SKM-1 (cell line): ENCODE data around the gene SURF4.

Experiments
- DNase-seq: peaks from one replicate; lab custom pipeline; 2025; ENCODE audit not compliant: unreplicated experiment; lab: John Stamatoyannopoulos, UW

SURF4 gene

DNA sequence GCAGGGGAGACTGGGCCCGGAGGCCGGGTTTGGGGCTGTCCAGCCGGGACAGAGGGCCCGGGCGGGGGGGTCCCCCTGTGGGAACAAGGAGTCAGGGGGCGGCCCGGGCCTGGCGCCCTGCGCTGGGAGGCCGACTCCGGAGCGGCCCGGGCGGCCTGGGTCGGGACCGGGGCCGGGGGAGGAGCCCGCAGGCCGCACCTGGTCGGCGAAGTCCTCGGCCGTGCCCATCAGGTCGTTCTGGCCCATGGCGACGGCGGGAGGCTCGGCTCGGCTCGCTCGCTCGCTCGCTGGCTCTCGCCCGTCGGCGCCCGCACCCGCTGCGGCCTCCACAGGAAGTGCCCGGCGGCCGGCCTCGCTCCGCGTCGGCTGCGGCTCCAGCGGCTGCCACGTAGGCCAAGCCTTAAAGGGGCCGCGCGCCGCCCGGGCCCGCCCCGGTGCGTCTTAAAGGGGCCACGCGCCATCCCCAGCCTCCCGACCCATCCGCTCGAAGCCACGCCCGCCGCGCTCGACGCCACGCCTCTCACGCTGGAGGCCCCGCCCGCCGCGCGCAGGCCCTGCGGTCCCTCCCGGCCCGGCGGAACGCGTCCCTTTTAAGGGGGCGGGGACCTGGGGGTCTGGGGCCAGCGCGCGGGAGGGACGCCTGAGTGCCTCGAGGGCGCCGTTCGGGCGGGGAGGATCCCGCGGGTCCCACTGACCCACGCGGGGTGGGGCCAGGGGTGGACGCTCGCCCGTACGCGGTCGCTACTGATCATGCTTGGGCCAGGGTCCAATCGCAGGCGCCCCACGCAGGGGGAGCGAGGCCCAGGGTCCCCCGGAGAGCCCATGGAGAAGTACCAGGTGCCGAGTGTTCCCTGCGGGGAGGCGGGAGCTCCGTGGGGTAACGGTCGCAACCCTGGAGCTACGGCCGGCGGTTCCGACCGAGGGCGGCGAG lies at the start of gene SURF4, which contains the start of gene STKLD1:
Gene SURF4, minus strand, starts transcription at position 337 of the 931 bp plus-strand sequence. Its CDS starts 91 bp downstream, at position 246.
Gene STKLD1, plus strand, starts transcription at position 643 of the 931 bp plus-strand sequence. Its CDS starts 108 bp downstream, at position 751.
- peak; percentile 65 for DNase-seq

DNA sequence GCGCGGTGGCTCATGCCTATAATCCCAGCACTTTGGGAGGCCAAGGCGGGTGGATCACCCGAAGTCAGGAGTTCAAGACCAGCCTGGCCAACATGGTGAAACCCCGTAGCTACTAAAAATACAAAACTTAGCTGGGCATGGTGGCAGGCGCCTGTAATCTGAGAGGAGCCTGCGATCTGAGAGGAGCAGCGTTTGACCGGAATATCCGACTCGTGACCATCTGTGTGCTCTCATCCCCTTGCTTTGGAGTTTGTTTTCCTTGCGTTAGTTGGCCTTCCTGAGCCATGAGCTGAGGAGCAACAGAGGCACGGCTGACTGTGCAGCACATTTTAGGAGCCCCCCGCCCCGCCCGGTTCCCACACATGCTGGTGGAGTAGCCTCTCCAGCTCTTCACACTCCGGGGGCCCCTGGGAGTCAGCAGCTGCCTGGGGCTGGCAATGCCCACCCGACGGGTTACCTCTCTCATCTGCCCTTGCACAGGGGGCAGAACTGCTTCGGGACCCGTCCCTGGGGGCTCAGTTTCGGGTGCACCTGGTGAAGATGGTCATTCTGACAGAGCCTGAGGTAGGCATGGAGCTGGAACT lies 49.3 kb upstream of the SURF4 start:
- no peak for DNase-seq

DNA sequence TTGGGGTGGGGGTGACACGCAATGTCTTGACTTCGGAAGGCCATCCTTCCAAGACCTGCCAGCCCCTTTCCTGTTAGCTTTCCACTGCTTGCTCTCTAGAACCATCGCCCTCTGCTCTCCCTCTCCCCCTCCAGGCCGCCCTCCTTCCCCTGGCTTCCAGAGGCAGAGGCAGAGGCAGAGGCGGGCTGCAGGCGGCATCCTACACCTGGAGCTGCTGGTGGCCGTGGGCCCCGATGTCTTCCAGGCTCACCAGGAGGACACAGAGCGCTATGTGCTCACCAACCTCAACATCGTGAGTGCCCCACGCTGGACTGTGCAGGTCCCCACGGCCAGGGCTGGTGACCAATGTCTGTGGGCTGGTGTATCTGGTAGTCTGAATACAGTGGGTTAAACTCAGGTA lies 48.3 kb upstream of the SURF4 start:
- no peak for DNase-seq

DNA sequence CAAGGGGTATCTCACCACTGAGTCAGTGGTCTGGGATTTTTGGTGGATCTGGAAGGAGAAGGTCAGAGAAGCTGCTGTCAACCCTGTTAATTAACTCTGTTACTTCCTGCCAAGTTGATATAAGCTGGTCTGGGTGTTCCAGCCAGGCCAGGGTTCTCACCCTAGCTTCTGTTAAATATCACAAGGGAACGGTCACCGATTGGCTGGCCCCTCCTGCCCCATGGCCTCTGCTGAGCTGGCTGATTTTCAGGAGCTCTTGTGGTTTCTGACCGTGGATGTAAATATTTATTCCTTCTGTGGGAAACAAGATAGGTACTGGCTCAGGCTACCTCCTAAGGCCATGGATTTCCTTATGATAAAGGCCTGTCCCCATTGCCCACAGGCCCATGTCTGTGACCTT lies 47.4 kb upstream of the SURF4 start:
- no peak for DNase-seq

- DNase-seq = no peak
Observed at GRCh38 chr9:133421615-133422542, 46.0 kb upstream of the SURF4 start, which contains the start of gene ADAMTS13. Gene ADAMTS13, plus strand, starts transcription at chr9:133422367. Its CDS starts 77 bp downstream, at chr9:133422444.

DNA sequence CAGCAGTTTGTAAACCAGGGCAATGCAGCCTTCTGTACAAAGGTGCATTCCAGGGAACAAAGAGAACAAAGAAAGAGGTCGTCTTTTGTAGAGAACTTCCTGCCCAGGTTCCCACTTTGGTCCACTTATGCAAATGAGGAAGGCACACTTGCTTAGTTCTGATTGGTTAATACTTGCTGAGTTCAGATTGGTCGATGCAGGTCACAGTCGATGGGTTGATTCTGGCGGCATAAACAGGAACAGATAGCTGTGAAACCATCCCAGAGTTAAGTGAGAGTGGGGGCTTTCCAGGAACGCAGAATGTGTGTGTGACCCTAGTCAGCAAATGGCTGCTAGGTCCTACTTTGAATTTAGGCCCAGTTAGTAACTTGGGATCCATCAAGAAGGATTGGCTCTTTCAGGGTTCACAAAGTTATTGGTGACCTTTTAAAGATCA lies 44.5 kb upstream of the SURF4 start:
- no peak for DNase-seq

GRCh38 chr9:133419005-133419404 lies 43.1 kb upstream of the SURF4 start:
- no peak for DNase-seq

- DNase-seq = peak; percentile 56
Observed at GRCh38 chr9:133417541-133418461, 41.9 kb upstream of the SURF4 start, which contains the start of gene REXO4. Gene REXO4, minus strand, starts transcription at chr9:133418010. Its CDS starts 166 bp downstream, at chr9:133417844.

- no peak for DNase-seq
Observed at GRCh38 chr9:133415170-133415569, 39.3 kb upstream of the SURF4 start.

GRCh38 chr9:133408042-133408441 lies 32.2 kb upstream of the SURF4 start:
- DNase-seq = no peak

GRCh38 chr9:133406480-133407307 lies 30.8 kb upstream of the SURF4 start:
- peak; percentile 69 for DNase-seq

DNA sequence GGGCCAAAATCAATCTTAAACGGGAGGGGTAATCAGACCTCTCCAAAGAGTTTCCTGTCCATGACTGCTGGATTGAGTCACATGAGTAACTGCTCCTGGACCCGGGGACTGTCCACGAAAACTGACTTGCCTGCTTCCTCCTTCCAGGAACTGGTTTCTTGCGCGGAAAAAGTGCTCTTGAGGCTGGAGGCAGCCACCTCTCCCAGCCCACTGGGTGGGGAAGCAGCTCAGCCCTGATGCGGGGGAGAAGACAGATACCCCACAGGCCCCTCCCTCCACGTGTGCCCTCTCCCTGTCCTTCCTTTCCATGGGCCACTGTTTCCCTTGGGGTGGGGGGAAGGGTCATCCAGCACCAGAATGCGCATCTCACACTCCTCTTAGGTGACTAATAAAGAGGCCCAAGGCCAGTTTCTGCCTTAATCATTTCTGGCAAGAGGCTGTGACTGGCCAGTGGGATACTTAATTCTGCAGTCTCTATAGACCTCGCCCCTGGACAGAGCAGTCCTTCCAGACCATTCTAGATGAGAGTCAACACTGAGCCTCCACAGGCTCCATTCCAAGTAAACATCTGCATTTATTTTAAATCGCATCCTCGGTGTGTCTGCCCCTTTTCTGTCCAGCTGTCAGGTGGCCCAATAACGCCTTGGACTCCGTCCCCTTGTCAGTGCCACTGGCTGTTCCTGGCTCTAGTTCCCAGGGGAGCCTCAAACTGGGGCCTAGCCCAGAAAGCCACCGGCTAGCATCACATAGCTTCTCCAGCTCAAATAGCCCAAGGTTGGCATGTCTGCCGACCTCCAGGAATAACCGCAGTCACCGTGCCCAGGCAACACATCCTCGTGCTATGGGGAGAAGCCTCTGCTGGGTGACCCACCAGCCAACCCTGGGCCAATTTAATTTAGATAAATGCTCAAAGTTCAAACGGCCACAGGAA lies 29.9 kb upstream of the SURF4 start:
- no peak for DNase-seq

DNA sequence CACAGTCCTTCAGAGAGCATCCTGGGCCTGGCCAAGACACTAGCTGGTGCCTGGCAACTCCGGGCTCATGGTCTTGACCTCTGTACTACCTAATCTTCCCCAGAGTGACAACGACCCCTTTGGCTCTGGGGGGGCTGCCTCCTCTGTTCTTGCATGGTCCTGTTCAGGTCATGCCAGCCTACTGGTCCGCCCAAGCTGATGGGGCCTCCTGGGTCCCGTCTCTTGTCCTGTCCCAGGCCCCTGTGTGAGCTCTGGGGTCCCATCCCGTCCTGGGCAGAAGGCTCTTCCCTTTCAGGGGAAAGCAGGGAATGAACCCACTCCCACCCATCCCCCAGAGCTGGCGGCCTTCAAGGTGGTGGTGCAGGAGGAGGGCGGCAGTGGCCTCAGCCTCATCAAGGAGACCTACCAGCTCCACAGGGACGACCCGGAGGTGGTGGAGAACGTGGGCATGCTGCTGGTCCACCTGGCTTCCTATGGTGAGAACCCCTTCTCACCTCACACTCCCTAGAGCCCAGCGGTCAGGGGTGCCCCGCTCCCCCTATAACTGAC lies 28.7 kb upstream of the SURF4 start:
- DNase-seq = no peak

DNA sequence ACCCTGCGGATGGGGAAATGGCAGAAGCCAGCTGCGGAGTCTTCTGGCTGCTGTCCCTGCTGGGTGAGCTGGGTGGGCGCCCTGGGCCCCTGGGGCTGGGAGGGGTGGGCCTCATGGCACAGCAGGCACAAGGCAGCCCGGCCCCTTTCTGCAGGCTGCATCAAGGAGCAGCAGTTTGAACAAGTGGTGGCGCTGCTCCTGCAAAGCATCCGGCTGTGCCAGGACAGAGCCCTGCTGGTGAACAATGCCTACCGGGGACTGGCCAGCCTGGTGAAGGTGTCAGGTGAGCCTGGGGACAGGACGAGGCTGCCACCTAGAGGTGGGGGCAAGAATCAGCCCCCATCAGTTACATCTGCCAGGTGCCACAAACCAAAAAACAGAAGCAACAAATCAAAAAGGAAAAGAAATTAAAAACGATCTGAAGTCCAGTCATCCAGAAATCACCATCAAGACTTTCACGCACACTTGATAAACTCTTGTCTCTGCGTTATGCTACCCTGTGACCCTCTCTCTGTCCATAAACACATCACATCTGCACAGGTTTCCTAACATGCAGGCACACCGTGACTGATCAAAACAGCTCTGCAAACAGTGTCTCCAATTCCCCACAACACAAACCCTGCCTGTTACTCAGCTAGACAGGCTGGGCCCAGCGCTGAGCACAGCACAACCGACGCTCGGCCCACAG lies 28.1 kb upstream of the SURF4 start:
- no peak for DNase-seq

- no peak for DNase-seq
Observed at GRCh38 chr9:133402689-133403088, 26.8 kb upstream of the SURF4 start.

- no peak for DNase-seq
Observed at GRCh38 chr9:133401588-133401987, 25.7 kb upstream of the SURF4 start.

DNA sequence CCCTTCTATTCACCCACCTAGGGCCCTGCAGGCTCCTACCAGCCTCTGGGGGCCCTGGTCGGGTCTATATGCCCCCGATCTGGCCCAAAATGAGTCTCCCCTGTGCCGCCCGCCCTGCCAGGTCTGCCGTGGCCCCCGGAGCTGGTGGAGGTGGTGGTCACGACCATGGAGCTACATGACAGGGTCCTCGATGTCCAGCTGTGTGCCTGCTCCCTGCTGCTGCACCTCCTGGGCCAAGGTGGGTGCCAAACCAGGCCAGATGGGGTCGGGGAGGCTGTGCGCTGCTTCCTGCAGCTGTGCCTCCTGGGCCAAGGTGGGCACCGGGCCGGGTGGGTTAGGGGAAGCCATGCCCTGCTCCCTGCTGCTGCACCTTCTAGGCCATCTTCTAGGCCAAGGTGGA lies 24.4 kb upstream of the SURF4 start:
- DNase-seq = no peak
